Measurements from ENCODE around the gene ERBB2. TPM values are rescaled to one million over a fixed set of nuclear protein-coding genes. Genes with fewer than 3 reads are reported as not detected.

Gene ERBB2
- total and polyA plus RNA-seq, 2 of the 13 experiments (the other 11 are each of a cell fraction or from before 2014, with no cell fraction given): 57.7 to 64.1 TPM

GRCh38 chr17:39736319-39737165 lies 36.7 kb downstream of the ERBB2 start (continued):
- peak; percentile 96 for TF ChIP-seq ZNF503 (CRISPR knock-in tag; IDR thresholded peaks at IDR 0.05)
- peak; percentile 27; the same call in 1 of the 2 replicates for TF ChIP-seq ZNF724P (CRISPR knock-in tag; IDR thresholded peaks at IDR 0.05; ENCODE audit: borderline replicate concordance)
- peak; percentile 28; the same call in 1 of the 2 replicates for TF ChIP-seq KDM3A (CRISPR knock-in tag; IDR thresholded peaks at IDR 0.05; ENCODE audit: low read depth)
- TF ChIP-seq CREM (IDR thresholded peaks at IDR 0.05): peak; percentile 80; the same call in 1 of the 2 replicates
- TF ChIP-seq CREM (CRISPR knock-in tag; IDR thresholded peaks at IDR 0.05): no peak
- TF ChIP-seq TBX2 (CRISPR knock-in tag; IDR thresholded peaks at IDR 0.05; ENCODE audit: borderline replicate concordance): peak; percentile 98
- no peak for TF ChIP-seq BRCA1 (CRISPR knock-in tag; IDR thresholded peaks at IDR 0.05)
- TF ChIP-seq SMAD3 (CRISPR knock-in tag; IDR thresholded peaks at IDR 0.05): peak; percentile 39; the same call in 1 of the 2 replicates
- TF ChIP-seq RFXAP (CRISPR knock-in tag; IDR thresholded peaks at IDR 0.05; ENCODE audit: borderline replicate concordance): no peak
- no peak for TF ChIP-seq E2F1 (CRISPR knock-in tag; IDR thresholded peaks at IDR 0.05)
- TF ChIP-seq MTA1 (CRISPR knock-in tag; IDR thresholded peaks at IDR 0.05; ENCODE audit: borderline replicate concordance): no peak
- TF ChIP-seq ZNF776 (CRISPR knock-in tag; IDR thresholded peaks at IDR 0.05): no peak
- no peak for TF ChIP-seq JUN (CRISPR knock-in tag; IDR thresholded peaks at IDR 0.05)
- TF ChIP-seq MTA3 (CRISPR knock-in tag; IDR thresholded peaks at IDR 0.05): no peak
- no peak for TF ChIP-seq E2F2 (CRISPR knock-in tag; IDR thresholded peaks at IDR 0.05; ENCODE audit: borderline replicate concordance)
- TF ChIP-seq ZBTB10 (CRISPR knock-in tag; IDR thresholded peaks at IDR 0.05; ENCODE audit: borderline replicate concordance): no peak
- TF ChIP-seq ZFY (CRISPR knock-in tag; IDR thresholded peaks at IDR 0.05): no peak
- TF ChIP-seq MED1 (CRISPR knock-in tag; IDR thresholded peaks at IDR 0.05): peak; percentile 60; the same call in 1 of the 2 replicates
- TF ChIP-seq THAP11 (CRISPR knock-in tag; IDR thresholded peaks at IDR 0.05): peak; percentile 66
- peak; percentile 37; the same call in 1 of the 2 replicates for TF ChIP-seq ZBTB33 (CRISPR knock-in tag; IDR thresholded peaks at IDR 0.05)
